NAMALWA (cell line): ENCODE results near the gene COL9A3.
"Not testable (repeated sequence)": the region's sequence is repeated elsewhere in the genome, so short reads cannot be mapped to it uniquely, and the experiment has no call there.

Source experiments
- DNase-seq: peaks from one replicate; pipeline ENCODE4 v3.0.0-alpha.2; 2015; ENCODE audit warnings: low spot score

COL9A3 gene

DNA sequence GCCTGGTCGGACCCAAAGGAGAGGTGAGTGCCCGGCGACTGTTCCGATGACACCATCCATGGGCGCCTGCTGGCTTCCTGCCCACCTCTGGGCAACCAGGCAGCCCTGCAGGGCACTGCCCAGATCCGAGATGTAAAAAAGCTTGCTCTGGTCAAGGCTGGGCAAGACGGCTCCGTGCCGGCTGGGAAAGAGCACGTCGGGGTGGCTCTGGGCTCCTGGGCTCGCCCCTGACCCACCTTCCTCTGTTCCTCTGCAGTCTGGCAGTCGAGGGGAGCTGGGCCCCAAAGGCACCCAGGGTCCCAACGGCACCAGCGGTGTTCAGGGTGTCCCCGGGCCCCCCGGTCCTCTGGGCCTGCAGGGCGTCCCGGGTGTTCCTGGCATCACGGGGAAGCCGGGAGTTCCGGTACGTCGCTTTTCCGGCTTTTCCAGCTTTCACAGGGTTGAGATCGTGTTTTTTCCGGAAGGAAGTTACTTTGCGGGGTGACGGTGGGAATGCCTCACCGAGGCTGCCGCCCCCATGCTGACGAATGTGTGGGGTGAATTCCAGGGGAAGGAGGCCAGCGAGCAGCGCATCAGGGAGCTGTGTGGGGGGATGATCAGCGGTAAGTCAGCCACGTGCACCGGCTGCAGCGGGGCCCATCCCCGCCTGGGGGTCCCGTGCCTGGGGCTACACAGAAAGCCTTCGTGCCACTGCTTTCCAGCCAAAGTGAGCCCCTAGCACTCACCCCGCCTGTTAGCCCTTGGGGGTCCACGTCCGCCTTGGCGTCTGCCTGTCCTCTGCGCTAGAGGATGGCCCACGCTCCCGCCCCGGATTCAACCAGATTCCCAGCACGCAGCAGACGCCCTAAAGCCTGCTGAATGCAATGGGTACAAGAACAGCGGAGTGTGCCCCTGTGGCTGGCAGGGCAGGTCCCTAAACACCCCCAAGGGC lies 19.3 kb downstream of the COL9A3 start:
- DNase-seq = no peak

DNA sequence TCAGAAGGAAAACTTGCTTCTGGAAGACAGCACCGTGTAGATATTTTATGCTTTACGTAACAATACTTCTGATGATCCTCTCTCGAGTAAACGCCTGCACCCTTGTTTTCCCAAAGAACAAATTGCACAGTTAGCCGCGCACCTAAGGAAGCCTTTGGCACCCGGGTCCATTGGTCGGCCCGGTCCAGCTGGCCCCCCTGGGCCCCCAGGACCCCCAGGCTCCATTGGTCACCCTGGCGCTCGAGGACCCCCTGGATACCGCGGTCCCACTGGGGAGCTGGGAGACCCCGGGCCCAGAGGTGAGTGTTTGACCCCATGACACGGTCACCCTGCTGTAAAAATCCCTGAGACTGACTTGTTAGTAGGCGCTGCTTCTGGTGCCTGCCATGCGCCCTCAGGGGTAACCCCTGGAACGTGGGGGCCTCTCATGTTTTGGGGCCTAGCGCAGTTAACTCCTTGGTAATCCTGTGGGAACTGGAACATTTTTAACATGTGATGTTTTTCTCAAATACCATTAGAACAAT lies 20.2 kb downstream of the COL9A3 start:
- DNase-seq = no peak

DNA sequence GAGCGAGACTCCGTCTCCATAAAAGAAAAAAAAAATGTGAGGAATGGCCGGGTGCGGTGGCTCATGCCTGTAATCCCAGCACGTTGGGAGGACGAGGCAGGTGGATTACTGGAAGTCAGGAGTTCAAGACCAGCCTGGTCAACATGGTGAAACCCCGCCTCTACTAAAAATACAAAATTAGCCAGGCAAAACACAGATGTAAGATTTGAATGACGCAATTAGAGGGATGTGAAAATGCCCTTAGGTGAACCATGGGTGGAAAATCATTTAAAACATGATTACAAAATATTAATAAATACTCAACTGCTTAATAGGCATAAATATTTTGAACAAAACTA lies 20.9 kb downstream of the COL9A3 start:
- DNase-seq = no peak

DNA sequence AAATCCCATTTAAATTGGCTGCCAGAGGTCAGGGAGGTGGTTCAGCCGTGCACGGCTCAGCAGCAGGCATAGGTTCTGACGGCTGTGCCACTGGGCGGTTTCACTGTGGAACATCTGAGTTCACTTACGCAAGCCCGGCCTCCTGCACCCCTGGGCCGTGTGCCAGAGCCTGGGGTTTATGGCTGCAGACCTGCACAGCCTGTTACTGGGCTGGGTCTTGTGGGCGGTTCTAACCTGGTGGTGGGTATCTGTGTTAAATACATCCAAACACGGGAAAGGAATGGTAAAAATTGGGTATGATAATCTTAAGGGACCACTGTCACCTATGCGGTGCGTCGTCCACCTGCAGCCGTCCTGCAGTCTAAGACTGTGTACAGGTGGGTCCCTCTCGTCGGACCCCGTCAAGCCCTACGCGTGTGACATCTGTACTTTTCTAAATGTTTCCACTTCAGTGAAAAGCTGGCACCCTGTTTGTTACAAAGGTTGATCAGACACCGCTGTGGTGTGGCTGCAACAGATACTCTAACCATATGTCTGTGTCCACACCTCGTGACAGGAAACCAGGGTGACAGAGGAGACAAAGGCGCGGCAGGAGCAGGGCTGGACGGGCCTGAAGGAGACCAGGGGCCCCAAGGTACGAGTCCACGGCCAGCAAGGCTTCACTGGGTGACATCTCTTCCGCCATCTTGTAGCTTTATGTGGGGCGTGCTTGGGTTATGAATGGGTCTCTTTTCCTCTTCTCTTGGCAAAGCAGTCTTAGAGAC lies 21.5 kb downstream of the COL9A3 start:
- peak; percentile 95 for DNase-seq

DNA sequence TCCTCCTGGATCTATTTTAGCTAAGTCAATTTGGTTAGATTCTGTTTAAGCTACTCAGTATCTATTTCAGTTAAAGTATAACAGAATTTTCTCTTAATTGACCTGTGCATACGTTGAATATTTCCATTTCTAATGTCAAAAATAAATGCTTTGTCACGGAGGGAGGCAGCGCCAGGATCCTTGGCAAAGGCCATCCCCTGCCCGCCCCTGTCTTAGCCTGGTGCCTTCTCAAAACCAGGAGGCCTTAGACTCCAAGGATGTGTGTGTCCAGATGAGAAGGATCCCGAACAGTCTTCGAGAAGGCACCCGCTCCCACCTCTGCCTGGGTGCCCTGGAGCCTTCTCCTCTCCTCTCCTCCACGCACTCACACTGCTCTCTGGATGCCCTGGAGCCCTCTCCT lies 22.4 kb downstream of the COL9A3 start:
- no peak for DNase-seq

DNA sequence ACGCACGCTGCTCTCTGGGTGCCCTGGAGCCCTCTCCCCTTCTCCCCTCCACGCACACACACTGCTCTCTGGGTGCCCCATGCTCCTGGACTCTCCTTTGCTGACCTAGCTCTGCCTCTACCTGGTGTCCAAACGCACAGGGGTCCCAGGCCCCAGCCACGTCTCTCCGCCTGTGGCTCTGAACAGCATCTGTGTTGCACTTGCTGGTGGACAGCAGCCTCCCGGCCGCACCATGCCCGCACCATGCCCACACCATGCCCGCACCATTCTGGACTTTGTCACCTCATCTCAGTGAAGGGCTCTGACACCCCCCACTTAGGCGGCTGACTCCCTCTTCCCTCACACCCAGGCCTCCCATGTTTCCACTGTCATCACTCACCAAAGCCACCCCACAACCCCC lies 23.0 kb downstream of the COL9A3 start:
- DNase-seq = no peak

DNA sequence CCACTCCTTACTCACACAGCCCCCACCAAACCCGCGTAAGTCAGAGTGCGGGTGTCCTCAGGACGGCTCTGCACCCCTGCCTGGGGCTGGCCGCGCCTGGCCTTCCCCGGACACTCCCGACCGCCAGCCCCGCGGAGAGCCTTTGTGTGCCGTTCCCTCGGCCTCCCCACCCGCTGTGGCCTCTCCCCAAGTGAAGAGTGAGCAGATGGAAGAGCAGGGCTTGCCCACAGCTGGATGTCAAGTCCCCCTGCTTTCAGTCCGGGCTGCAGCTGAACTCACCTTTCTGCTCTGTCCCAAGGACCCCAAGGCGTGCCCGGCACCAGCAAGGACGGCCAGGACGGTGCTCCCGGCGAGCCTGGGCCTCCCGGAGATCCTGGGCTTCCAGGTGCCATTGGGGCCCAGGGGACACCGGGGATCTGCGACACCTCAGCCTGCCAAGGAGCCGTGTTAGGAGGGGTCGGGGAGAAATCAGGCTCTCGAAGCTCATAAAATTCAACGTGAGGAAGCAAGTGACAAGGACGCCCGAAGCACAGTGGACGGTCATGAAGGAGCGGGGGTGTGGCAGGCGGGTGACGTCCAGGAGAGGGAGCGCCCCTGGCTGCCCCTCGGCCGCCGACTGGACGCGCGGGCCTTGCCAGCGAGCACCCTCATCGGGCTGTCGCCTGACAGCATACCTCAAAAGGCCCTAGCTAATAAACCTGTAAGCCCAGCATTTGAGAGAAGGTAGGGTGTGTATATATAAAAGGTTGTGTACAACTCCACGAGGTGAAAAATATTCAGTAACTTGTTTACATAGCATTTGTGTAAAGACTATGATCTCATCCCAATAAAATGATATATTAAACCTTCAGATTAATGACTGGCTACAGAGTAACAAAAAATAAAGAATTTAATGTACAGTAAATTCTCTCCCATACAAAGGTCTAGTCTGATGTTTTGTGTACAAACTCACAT lies 23.7 kb downstream of the COL9A3 start:
- no peak for DNase-seq

DNA sequence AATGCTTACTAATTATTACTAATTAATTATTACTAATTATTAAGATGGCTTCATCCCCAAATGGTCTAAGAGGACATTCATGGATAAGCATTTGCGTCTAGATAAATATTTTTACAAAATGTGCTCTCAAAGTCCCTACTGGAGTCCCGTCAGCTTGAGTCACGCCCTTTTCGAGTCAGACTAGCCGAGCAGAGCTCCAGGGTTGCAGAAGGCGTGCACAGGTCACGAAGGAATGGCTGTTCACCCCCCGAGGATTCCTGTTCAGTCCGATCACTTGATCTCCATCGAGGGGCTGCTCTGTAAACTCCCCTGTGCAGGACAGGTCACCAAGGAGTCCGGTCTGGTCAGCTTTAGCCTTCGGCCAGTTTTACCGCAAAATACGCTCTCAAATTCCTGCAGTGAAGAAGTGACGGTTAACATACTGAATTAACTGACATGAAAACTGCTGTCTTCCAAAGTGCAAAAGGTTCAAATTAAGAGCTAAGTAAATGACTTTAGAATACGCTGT lies 24.9 kb downstream of the COL9A3 start:
- no peak for DNase-seq

DNA sequence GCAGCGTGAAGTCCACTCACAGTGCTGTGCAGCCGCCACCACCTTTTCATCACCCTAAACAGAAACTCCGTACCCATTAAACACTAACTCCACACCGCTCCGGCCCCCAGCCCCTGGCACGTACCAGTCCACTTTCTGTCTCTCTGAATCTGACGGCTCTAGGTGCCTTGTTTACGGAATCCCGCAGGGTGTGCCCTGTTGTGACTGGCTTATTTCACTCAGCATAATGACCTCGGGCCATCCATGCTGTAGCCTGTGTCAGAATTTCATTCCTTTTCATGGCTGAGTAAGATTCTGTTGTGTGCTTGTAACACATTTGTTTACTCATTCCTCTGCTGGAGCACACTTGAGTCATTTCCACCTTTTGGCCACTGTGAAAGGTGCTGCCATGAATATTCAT lies 26.8 kb downstream of the COL9A3 start:
- no peak for DNase-seq

DNA sequence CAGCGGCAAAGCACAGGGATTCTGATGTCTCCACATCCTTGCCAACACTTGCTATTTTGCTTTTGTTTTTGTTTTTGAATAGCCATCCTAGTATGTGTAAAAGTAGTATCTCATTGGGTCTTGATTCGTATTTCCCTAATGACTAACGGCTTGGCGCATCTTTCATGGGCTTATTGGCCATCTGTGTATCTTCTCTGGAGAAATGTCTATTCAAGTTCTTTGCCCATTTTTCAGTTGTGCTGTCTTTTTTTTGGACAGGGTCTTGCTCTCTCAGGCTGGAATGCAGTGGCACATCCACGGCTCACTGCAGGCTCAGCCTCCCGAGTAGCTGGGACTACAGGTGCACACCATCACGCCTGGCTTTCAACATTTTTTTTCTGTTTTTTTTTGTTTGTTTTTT lies 27.3 kb downstream of the COL9A3 start:
- no peak for DNase-seq

DNA sequence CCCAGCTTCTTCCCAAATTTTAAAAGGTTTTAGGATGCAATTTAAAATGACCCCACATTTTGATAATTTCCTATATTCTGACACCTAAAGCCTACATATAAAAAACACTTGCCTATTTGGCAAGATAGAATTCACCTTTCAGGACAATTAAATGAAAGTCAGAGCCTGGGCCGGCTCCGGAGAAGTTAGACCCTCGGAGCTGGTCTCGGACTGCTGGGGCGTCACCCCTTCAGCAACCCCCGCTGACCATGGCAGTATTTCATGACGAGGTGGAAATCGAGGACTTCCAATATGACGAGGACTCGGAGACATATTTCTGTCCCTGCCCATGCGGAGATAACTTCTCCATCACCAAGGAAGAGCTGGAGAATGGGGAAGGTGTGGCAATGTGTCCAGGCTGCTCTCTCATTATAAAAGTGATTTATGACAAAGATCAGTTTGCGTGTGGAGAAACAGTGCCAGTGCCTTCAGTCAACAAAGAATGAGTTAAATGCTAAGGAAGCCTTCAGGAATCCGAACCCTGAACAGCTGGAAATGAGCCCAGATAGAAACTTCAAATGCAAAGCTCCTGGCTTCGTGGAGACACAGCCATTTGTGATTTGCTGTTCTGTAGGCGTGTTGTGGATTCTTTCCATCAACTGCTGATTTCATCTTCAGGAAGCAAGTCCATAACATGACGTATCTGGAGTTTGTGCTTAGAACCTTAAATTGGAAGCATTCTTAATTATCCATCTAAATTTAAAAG lies 28.7 kb downstream of the COL9A3 start:
- DNase-seq = no peak

DNA sequence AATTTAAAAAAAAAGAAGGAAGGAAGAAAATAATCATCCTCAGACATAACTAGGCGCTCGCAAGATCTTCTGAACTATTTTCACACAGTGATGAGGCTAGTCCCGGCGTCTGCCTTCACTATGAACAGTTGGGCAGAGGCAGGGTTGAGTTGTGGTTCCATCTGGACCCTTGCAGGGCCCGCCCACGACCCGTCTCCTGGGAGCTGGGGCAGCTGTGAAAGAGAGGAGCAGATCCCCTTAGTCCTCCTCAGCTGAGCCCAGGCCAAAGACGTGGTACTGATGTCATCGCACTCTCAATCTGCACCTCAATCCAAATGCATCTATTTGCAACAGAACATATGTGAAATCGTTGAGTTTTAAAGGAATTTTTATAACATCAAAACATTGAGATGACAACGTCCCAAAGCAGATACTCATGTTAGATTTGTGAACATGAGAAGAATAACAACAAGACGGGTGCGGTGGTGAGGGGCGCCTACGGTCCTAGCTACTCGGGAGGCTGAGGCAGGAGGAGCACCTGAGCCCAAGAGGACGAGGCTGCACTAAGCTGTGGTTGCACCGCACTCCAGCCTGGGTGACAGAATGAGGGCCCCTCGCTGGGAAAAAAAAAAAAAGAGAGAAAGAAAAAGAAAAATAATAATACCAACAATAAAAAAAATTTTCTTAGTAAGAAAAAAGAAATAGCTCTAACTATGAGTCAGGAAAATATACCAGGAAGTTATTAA lies 29.5 kb downstream of the COL9A3 start:
- no peak for DNase-seq

DNA sequence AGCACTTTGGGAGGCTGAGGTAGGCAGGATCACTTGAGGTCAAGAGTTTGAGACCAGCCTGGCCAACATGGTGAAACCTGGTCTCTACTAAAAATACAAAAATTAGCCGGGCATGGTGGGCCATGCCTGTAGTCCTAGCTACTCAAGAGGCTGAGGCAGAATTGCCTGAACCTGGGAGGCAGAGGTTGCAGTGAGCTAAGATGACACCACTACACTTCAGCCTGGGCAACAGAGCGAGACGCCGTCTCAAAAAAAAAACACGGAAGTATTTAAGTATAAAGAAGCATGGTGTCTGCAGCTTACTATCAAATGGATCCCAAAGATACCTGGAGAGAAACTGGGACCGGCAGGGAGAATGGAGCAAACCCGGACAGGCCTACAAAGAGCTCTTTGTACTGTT lies 32.1 kb downstream of the COL9A3 start:
- DNase-seq = peak; percentile 51

DNA sequence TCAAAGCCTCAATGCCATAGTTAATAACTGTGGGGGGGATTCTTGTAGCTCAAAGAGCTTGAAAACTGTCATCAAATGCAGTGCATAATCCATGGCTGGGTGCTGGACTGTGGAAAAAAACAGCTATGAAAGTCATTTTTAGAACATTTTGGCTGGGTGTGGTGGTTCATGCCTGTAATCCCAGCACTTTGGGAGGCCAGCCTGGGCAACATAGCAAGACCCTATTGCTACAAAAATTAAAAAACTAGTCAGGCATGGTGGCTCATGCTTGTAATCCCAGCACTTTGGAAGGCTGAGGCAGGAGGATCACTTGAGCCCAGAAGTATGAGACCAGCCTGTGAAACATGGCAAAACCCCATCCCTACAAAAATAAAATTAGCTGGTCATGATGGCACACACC lies 32.6 kb downstream of the COL9A3 start:
- DNase-seq = no peak

DNA sequence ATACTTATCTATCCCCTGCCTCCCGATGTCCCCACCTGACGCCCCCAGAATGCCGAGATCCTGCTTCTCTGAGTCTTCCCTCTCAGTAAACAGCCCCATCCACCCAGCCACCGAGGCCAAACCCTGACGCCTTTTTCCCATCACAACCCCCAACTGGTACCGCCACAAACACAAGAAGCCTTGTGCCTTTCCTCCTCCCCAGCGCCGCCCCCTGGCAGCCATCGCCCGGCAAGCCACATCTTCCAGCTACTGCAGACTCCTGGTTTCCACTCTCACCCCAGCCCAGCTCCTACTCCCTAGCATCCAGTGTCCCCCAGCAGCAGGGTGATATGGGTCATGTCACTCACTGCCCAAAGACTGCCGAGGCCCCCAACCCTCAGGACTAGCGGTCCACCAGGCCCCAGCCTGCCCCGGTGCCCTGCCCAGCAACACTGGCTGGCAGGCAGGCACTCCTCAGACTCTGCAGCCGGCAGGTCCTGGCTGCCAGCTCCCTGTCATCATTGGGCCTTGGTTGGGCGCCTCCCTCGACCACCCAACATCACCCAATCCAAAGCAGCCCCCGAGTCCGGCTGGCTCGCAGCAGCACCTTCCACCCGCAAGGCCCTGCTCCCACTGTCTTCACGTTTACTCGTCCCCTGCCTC lies 33.6 kb downstream of the COL9A3 start:
- DNase-seq = no peak

DNA sequence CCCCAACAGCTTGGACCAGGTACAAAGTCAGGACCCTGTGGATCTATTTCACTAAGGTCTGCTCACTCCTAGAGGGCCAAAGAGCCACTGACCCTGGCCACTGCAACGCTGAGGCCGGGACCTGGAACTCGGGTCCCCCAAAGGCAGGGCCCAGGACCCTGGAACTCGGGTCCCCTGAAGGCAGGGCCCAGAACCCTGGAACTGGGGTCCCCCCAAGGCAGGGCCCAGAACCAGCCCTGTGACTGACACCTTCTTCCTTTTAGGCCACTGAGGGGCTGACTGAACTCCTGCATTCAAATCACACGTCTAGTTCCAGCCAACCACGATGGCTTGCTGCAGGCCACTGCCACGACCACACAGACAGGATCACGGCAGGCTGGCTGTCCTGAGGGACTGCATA lies 35.3 kb downstream of the COL9A3 start:
- DNase-seq = no peak

DNA sequence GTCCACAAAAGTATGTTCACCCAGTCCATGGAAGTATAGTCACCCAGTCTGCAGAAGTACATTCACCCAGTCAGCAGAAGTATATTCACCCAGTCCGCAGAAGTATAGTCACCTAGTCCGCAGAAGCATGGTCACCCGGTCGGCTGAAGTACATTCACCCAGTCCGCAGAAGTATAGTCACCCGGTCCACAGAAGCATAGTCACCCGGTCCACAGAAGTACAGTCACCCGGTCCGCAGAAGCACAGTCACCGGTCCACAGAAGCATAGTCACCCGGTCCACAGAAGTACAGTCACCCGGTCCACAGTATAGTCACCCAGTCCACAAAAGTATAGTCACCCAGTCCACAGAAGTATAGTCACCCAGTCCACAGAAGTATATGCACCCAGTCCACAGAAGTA lies 36.0 kb downstream of the COL9A3 start:
- no peak for DNase-seq

DNA sequence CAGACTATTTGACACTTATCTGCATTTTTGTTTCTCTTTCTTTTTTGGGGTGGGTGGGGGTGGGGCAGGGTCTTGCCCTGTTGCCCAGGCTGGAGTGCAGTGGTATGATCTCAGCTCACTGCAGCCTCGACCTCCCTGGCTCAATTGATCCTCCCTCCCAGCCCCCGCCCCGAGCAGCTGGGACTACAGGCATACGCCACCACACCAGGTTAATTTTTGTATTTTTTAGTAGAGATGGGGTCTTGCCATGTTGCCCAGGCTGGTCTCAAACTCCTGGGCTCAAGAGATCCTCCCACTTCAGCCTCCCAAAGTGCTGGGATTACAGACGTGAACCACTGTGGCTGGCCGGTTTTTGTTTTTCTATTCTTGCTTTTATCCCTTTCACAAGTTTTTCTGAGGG lies 36.5 kb downstream of the COL9A3 start:
- not testable (repeated sequence) for DNase-seq

DNA sequence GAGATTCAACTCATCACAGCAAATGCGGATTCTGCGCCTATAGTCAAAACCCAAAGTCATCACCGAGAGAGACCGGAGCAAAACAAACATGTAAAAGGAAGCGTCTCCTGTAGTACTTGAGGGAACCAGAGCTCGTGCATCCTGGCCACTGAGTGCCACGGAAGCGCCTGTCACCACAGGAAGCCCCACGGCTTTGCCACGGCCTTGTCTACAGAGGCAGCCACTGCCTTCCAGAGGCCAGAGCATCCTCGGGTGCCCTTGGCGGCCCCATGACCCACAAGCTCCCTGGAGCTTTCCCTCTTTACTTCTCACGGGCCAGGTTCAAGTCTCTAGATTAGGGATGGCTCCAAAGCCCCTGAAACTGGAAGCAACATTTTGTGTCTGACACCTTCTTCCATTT lies 37.3 kb downstream of the COL9A3 start:
- DNase-seq = no peak

DNA sequence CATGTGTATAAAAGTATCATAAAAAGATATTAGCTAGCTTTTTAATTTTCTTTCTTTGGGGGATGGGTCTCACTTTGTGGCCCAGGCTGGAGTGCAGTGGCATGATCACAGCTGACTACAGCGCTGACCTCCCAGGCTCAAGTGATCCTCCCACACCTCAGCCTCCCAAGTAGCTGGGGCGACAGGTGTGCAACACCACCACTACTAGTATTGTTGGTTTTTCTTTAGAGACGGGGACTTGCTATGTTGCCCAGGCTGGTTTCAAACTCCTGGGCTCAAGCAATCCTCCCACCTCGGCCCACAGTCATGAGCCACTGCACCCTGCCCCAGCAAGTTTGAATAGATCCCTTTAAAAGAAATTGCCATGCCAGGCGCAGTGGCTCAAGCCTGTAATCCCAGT lies 38.3 kb downstream of the COL9A3 start:
- DNase-seq = no peak
